AG09309 (cell line): ENCODE data around the gene PHF2.

ENCODE experiments used
- DNase-seq: peaks from one replicate; pipeline ENCODE4 v3.0.0-alpha.2; 2010; ENCODE audit warnings: low read depth
- H3K4me3 ChIP-seq: 2 replicates; pipeline ENCODE4 v1.5.1; 2011; ENCODE audit warnings: mild to moderate bottlenecking, low read depth, low read length, moderate library complexity; ENCODE audit not compliant: control insufficient read depth
- TF ChIP-seq, protein P1 (sequence below): IDR thresholded peaks from 2 replicates; pipeline ENCODE4 v1.5.1; 2011; ENCODE audit warnings: mild to moderate bottlenecking, low read depth, low read length, inconsistent platforms; ENCODE audit not compliant: insufficient read depth, control insufficient read depth; ENCODE audit errors: missing control alignments

The PHF2 gene

DNA sequence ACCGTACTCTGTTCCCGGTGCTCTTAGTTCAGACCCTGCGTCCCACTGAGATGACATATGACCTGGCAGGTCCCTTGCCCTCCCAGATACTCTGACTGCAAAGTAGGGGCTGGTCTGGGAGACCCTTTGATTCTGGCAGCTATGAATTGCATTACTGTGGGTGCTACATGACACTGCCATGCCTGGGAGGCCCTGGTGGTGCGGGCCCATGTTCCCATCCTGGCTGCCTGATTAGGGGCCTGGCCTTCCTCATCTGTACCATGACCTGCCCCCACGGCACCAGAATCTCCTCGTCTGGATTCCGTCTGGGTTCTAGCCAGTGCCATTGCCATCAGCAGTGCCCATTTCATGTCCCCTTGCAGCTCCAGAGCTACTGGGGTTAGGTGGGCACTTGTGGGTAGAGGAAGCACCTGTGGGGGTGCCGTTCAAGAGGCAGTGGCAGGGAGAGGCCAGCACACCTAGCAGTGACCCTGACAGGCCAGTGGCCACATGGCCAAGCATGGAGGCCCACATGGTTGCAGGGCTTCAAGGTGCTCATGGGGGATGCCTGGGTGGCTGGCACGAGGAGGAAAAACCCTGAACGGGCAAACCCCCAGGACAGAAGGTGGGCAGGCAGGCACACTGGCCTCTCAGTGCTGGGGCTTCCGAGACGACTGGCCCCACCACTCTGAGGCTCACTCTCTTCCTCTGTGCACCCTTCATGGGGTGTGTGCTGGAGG is 69.7 kb downstream of the PHF2 start:
- TF ChIP-seq, protein P1, sequence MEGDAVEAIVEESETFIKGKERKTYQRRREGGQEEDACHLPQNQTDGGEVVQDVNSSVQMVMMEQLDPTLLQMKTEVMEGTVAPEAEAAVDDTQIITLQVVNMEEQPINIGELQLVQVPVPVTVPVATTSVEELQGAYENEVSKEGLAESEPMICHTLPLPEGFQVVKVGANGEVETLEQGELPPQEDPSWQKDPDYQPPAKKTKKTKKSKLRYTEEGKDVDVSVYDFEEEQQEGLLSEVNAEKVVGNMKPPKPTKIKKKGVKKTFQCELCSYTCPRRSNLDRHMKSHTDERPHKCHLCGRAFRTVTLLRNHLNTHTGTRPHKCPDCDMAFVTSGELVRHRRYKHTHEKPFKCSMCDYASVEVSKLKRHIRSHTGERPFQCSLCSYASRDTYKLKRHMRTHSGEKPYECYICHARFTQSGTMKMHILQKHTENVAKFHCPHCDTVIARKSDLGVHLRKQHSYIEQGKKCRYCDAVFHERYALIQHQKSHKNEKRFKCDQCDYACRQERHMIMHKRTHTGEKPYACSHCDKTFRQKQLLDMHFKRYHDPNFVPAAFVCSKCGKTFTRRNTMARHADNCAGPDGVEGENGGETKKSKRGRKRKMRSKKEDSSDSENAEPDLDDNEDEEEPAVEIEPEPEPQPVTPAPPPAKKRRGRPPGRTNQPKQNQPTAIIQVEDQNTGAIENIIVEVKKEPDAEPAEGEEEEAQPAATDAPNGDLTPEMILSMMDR = no peak
- H3K4me3 ChIP-seq = no peak overlapping the region
- no peak for DNase-seq

DNA sequence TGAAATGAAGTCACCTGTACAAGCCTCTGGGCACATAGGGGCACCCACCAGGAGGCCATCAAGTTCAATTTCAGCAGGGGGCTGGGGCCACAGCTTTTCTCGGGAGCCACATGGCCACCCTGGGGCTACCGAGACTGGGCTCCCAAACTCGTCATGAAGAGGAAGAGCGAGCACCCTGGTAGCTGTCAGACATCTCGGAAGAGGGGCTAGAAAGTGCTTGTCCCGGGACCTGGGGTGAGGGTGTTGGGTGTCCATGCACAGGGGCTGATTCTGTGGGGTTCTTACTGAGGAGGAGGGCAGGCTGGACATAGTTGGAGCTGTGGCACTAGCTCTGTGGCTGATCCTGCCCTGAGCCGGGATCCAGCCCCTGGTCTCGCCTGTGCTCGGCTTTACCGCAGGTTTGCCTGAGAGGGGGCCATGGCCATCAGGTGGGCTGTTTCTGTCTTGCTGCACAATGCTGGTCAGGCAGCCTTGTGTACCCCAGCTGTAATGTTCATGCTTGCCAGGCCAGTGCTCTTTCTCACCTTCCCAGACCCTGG is 70.3 kb downstream of the PHF2 start:
- no peak overlapping the region for H3K4me3 ChIP-seq
- DNase-seq = no peak
- TF ChIP-seq, protein P1 = no peak

DNA sequence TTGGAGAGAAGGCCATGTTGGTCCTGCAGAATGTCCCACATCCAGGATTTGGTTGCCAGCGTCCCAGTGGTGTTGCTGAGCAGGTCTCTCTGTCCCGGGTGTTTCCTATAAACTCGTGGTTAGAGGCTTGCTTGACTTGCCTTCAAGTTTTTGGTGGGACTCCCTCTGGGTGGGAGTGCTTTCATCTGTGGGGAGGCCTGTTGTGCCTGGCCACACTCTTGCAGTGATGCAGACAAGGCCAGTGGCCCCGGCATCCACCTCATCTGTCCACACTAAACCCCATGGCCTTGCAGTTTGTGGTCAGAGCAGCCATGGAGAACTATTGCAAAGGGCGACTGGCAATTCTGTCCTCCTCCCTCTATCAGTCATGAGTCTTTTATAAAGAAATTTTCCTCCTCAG is 71.8 kb downstream of the PHF2 start:
- H3K4me3 ChIP-seq = no peak overlapping the region
- TF ChIP-seq, protein P1 = no peak
- DNase-seq = no peak

DNA sequence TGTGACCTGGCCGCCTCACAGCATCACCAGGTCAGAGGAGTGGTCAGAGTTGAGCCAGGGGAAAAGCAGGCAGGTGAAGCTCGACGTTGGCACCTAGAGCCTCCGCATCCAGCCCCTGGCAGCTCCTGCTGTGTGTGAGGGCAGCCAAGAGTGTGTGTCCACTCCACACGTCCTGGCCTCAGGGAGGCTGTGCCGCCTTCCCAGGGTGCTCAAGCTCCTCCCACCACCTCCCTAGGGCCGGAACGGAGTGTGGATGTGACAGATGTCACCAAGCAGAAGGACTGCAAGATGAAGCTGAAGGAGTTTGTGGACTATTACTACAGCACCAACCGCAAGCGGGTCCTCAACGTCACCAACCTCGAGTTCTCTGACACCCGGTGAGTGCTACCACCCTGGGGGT is 72.5 kb downstream of the PHF2 start:
- TF ChIP-seq, protein P1 = no peak
- H3K4me3 ChIP-seq = no peak overlapping the region
- no peak for DNase-seq

DNA sequence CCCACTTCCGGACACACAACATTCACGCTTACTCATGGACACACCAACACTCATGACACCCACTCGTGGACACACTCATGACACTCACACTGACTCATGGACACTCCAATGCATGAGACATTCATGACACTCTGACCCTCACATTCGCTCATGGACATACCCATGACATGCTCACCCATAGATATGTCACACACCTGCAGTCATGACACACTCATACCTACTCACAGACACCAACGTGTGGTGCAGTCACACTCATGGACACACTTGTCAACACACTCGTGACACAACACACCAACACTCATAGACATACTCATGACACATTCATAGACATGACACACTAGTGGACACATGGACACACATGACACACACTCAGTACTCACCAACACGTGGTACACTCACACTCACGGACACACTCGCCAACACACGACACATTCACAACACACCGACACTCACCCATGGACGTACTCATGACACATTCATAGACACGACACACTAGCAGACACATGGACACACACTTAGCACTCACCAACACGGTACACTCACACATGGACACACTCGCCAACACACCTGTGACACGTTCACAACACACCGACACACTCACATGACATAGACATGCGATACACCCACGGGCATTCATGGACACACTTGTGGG is 73.4 kb downstream of the PHF2 start:
- TF ChIP-seq, protein P1 = no peak
- no peak for DNase-seq
- H3K4me3 ChIP-seq = no peak overlapping the region

DNA sequence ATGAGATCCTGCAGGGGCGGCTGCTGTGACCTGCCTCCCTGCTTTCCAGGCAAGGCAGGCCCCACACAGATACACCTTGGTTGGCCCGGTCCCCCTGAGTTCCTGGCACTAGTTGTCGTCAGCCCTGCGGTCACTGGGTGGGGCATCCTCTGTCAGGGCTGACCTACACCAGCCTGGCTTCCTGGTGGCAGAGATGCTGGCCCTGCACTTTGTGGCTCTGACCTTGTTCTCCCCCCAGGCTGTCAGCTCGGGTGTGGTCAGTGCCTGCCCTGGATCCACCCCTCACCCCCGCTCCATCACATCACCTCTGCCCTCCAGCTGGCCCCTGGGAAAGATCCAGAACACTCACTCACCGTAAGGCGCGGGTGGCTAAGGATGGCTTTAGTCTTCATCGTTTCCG is 74.1 kb downstream of the PHF2 start:
- H3K4me3 ChIP-seq = no peak overlapping the region
- no peak for DNase-seq
- TF ChIP-seq, protein P1 = no peak

DNA sequence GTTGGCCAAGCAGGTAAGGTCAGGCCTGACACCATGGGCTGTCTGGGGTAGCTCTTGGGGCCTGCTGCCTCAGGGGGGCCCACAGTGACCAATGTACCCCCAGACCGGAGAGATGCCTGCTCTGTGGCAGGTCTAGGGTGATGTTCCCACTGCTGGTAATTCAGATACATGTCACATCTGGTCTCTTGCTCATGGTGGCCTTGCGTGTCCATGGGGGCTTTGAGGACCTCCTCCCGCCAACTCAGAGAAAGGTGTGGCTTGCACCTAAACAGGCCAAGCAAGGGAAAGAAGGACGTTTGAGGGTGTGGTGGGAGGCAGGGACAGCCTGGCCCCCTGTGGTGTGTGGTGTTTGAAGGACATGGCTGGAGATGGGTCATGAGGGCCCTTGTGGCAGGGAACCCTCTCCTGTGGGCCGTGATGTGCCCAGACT is 75.2 kb downstream of the PHF2 start:
- DNase-seq = no peak
- no peak overlapping the region for H3K4me3 ChIP-seq
- TF ChIP-seq, protein P1 = no peak
